D341Med (cell line): ENCODE data around the gene NRL.
A peak's percentile ranks its signal among the peaks of the same experiment; 100 is the strongest.

Source experiments
- DNase-seq: peaks from one replicate; pipeline ENCODE4 v3.0.0; 2012; ENCODE audit warnings: low spot score

Gene NRL

GRCh38 chr14:24065408-24065807 lies 49.3 kb downstream of the NRL start:
- no peak for DNase-seq

GRCh38 chr14:24064856-24065255 lies 49.9 kb downstream of the NRL start:
- no peak for DNase-seq

DNA sequence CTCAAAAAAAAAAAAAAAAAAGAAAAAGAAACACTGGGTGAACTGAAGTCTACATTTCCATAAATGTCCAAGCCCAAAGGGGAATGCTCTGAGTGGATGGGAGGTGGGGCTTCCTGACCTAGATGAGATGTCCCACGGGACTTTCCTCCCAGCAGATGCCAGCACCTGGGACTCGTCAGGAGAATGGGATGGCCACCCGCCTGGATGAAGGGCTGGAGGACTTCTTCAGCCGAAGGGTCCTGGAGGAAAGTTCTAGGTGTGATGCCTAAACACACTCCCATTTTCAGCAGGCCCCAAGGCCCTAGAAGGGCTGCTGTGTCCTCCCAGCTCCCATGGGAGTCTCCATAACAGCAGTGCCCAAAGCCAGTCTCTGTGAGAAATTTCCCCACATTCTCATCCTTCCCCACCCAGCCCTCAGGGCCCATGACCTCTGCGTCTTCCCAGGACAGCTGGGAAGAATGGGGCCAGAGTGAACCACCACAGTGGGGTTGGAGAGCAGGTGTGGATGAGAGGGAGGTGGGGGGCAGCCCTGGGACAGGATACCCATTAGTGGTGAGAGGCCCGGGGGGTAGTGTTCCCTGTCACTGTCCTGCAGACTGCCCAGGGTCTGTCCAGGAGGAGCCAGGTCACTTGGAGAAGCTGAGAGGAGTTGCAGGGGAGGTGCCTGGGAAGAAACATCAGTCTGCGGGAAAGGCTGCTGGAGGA lies 50.5 kb downstream of the NRL start:
- no peak for DNase-seq

DNA sequence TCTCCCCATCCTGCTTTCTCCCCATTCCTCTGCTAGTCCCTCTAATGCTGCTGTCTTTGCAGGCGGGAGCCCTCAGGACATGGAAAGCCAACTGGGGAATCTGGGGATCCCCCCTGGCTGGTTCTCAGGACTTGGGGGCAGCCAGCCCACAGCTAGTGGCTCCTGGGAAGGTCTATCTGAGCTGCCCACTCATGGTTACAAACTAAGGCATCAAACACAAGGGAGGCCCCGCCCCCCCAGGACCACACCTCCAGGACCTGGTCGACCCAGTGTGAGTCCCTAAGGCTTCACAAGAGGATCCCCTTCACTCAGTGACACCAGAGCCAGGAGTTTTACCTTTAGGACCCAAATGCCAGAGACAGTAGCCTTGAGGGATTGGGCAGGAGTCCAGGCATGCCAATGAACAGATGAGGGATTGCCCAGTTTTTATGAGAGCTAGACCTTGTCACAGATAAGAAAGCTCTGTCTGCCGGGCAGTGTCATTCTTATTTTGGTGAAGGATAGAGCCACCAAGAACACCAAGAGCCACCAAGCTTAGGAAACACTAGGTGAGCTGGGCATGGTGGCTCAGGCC lies 51.4 kb downstream of the NRL start:
- no peak for DNase-seq

DNA sequence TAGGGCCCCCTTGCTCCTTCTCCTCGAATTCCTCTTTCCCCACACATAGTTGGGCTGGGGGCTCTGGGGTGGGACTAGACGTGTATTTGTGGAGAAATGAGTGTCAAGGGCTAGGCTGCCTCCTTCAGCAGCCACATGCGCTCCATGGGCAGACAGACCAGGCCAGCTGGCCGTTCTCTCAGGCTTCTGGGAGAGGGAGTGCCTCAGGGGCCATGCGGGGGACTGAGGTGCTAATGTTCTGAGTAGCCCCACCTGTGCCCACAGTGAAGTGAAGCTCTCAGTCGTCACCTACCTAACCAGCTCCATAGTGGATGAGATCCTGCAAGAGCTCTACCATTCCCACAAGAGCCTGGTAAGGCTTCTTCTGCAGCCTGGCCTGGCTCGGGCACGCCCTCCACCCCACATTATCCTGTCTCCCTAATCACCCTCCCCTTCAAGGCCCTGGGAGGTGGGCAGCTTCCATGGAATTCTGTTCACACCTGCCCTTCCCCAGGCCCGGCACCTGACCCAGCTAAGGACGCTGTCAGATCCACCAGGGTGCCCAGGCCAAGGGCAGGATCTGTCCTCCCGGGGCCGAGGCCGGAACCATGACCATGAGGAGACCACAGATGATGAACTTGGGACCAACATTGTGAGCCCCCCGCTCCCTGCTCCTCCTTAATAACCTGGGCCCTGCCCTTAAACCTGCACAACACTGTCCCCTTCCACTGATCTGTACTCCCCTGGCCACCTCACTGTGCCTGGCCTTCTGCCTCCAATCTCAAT lies 52.4 kb downstream of the NRL start:
- DNase-seq, result no peak

- no peak for DNase-seq
Measured at GRCh38 chr14:24060984-24061913, 53.5 kb downstream of the NRL start.

DNA sequence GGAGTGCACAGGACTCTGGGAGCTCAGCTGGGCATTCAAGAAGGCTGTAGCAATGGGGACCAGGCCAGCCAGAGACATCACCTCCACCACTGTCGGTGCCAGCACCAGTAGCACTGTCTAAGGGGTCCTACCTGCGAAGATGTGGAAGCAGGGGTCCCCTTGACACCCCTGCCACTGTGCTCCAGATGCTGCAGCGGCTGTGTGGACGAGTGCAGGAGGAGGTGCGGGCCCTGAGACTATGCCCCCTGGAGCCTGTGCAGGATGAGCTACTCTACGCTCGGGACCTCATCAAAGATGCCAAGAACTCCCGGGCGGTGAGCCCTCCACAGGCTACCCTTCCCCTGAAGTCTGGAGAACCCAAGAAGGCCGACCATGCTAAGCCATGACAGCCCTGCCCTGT lies 54.3 kb downstream of the NRL start:
- no peak for DNase-seq

DNA sequence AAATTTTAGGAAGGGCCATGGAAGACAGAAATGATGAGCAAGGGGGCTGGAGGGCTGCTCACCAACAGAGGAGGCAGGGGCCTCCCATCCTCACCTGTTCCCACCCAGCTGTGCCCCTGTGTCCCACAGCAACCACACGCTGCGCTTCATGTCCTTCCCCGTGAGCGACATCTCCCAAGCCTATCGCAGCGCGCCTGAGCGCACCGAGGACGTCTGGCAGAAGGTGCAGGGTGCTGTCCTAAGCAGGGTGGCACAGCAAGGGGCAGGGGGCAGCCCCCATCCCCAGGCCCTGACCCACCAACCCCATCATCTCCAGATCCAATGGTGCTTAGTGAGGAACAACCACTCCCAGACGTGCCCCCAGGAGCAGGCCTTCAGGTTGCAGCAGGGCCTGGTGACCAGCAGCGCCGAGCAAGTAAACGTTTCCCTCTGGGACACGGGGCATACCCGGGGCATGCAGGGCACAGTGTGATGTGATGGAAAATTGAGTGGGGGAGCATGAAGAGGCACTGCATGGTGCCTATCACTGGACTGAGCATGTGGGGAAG lies 54.8 kb downstream of the NRL start:
- DNase-seq, result no peak

DNA sequence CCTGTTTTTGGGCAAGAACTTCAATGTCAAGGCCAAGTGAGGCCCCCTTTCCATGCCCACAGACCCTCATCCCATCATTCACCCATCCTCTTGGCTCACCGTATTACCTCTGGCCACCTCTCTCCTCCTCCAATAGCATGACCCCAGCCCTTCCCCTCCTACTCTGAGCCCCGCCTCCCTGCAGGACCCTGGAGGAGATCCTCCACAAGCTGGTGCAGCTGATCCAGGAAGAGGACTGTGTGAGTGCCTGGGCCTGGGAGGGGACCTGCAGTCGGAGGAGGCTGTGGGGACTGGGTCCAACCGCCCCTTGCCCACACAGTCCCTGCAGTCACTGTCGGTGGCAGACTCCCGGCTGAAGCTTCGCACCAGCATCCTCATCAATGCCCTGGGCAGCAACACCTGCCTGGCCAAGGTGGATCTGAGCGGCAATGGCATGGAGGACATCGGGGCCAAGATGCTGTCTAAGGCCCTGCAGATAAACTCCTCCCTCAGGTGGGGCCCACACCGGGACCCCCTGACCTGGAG lies 55.7 kb downstream of the NRL start:
- DNase-seq, result peak; percentile 38

DNA sequence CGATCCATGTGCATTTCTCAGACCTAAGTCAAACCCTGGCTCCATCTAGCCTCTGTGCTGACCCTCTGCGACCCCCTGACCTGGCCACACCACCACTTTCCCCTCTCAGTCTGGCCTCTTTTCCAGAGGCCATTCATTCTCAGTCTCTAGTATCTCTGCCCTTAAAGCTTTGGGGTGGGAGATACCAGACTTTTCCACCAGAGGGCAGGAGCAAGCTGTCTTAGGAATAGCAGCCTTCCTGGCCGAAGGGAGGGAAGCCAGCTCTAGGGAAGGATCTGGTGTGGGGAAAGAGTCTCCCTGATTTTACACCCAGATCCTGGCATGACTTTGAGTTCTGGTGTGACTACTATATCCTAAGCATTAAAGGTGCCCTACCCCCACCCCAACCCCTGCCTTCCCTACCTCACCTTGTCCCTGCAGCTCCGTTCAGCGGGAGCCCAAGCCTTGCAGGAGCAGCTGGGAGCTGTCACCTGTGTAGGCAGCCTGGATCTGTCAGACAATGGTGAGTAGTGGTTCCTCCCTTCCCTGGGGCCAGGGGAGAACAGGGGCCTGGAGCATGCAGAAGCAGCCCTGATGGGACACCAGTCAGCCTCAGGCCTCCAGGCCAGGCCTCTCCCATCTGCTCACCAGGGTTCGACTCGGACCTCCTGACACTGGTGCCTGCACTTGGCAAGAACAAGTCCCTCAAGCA lies 56.3 kb downstream of the NRL start:
- DNase-seq, result peak; percentile 85

- DNase-seq, result no peak
Measured at GRCh38 chr14:24057867-24058259, 56.9 kb downstream of the NRL start.

- peak; percentile 9 for DNase-seq
Measured at GRCh38 chr14:24057271-24057670, 57.5 kb downstream of the NRL start.

- DNase-seq, result peak; percentile 16
Measured at GRCh38 chr14:24056800-24057184, 58.0 kb downstream of the NRL start.

- peak; percentile 15 for DNase-seq
Measured at GRCh38 chr14:24055971-24056799, 58.6 kb downstream of the NRL start.

DNA sequence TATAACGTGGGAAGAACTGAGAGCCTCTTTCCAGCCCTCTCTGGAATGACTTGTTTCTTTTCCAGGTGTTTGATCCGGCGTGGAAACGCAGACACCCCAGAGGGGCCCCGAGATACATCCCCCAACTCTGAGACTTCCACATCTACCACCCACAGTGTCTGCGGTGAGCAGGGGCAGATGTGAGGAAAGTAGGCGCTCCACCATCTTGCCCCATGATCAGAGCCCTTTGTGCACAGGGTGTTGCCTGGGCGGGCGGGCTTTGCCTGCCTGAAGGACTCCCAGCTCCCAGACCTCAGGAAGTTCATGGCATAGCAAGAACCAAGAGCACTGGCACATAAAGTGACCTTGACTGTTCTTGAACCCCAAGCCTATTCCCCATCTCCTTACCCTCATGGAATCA lies 60.1 kb downstream of the NRL start:
- no peak for DNase-seq

DNA sequence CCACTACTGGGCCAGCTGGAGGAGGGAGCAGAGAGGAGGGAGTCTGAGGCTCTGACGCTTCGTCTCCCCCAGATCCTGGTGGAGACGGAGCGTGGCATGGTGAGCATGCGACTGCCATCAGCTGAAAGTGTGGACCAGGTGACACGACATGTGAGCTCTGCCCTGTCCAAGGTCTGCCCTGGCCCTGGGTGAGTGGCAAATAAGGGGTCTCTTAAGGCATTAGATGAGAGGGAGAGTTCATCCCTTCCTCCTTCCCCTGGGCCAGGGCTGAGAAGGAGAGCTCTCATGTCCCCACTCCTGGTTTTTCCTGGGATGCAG lies 60.5 kb downstream of the NRL start:
- no peak for DNase-seq

- DNase-seq, result peak; percentile 8
Measured at GRCh38 chr14:24053548-24054323, 61.0 kb downstream of the NRL start.

DNA sequence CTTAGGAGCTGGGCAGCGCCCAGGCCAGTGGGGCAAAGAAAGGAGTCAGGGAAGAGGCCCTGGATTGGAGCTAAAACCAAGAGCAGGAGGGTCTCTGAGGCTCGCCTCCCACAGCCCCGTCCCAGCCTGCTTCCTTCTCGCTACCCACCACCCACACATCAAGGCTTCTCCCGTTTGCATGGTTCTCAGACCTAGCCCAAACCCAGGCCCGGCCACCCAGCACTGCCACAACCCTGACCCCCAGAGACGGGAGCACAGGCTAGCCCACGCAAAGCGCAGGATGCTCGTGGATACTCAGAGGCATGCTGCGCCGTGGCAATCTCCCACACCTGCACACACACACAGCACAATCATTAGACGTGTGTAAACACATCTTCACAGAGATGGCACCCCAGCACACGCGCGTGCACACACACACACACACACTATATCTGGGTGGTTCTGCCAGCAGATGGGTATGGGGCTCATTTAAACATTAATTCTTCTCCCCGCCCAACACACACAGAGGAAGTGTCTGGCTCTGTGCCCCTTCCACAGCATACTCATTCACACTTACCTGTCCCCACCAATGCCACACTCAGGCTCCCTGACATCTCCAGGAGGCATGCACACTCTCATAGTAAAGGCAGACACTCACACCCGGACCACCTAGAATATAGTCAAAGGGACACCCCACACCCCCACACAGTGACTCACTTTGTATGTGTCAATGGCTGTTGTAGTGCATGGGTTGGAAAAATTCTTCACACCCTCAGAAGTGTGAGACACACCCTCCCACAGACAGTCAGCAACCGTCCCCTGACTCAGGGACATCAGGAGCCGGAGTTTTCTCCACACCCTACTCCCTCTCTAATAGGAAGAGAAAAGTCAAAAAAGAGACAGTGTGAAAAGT lies 61.8 kb downstream of the NRL start:
- DNase-seq, result no peak
